H9 (cell line): ENCODE measurements around the gene FERMT2. TPM values are rescaled to one million over a fixed set of nuclear protein-coding genes. Genes with fewer than 3 reads are reported as not detected.

Experiments
- DNase-seq: peaks from one replicate; pipeline ENCODE4 v3.0.0-alpha.2; 2017
- H2AFZ ChIP-seq: one replicate; pipeline ENCODE4 v1.6.1; 2013; ENCODE audit warnings: mild to moderate bottlenecking, low read length, control low read depth, moderate library complexity
- H2AK5ac ChIP-seq: 2 replicates; pipeline ENCODE4 v1.6.1; 2013; ENCODE audit warnings: low read length, control low read depth, mixed read lengths; ENCODE audit not compliant: insufficient read length
- H2BK120ac ChIP-seq: one replicate; pipeline ENCODE4 v1.6.1; 2013; ENCODE audit warnings: low read depth, mild to moderate bottlenecking, low read length, control low read depth, inconsistent platforms; ENCODE audit not compliant: poor library complexity, severe bottlenecking
- H2BK12ac ChIP-seq: 2 replicates; pipeline ENCODE4 v1.6.1; 2013; ENCODE audit warnings: low read length, control low read depth, mixed read lengths, low read depth; ENCODE audit not compliant: insufficient read length
- H2BK15ac ChIP-seq: 2 replicates; pipeline ENCODE4 v1.6.1; 2013; ENCODE audit warnings: low read depth, low read length, control low read depth
- H2BK20ac ChIP-seq: one replicate; pipeline ENCODE4 v1.6.1; 2013; ENCODE audit warnings: low read depth, mild to moderate bottlenecking, low read length, control low read depth, inconsistent platforms; ENCODE audit not compliant: poor library complexity, severe bottlenecking
- H2BK5ac ChIP-seq: 2 replicates; pipeline ENCODE4 v1.6.1; 2013; ENCODE audit warnings: low read length, control low read depth, mixed read lengths; ENCODE audit not compliant: insufficient read length
- H3K14ac ChIP-seq: 2 replicates; pipeline ENCODE4 v1.6.1; 2013; ENCODE audit warnings: low read length, control low read depth; ENCODE audit not compliant: insufficient read depth
- H3K18ac ChIP-seq: 2 replicates; pipeline ENCODE4 v1.6.1; 2013; ENCODE audit warnings: low read depth, mild to moderate bottlenecking, mixed read lengths, low read length, control low read depth; ENCODE audit not compliant: insufficient read length
- H3K23ac ChIP-seq: 2 replicates; pipeline ENCODE4 v1.6.1; 2013; ENCODE audit warnings: low read length, control low read depth, mixed read lengths, low read depth; ENCODE audit not compliant: insufficient read length
- H3K23me2 ChIP-seq: 2 replicates; pipeline ENCODE4 v1.6.1; 2013; ENCODE audit warnings: low read depth, mild to moderate bottlenecking, mixed read lengths, low read length, control low read depth; ENCODE audit not compliant: insufficient read length, poor library complexity, severe bottlenecking
- H3K27ac ChIP-seq: 2 replicates; pipeline ENCODE4 v1.5.1; 2013; ENCODE audit warnings: low read length, control low read depth, mixed read lengths, low read depth; ENCODE audit not compliant: insufficient read length
- H3K27me3 ChIP-seq: 2 replicates; pipeline ENCODE4 v1.6.1; 2013; ENCODE audit warnings: low read length, control low read depth, inconsistent platforms; ENCODE audit not compliant: insufficient read depth
- H3K4ac ChIP-seq: 2 replicates; pipeline ENCODE4 v1.6.1; 2013; ENCODE audit warnings: low read depth, mild to moderate bottlenecking, control low read depth, inconsistent platforms, low read length, moderate library complexity
- H3K4me1 ChIP-seq: 2 replicates; pipeline ENCODE4 v1.6.1; 2013; ENCODE audit warnings: low read length, control low read depth, inconsistent platforms; ENCODE audit not compliant: insufficient read depth
- H3K4me2 ChIP-seq: 2 replicates; pipeline ENCODE4 v1.6.1; 2013; ENCODE audit warnings: low read length, control low read depth, mixed read lengths; ENCODE audit not compliant: insufficient read length, insufficient read depth
- H3K56ac ChIP-seq: 2 replicates; pipeline ENCODE4 v1.6.1; 2013; ENCODE audit warnings: low read depth, mild to moderate bottlenecking, mixed read lengths, low read length, control low read depth; ENCODE audit not compliant: insufficient read length
- H3K79me1 ChIP-seq: 2 replicates; pipeline ENCODE4 v1.6.1; 2013; ENCODE audit warnings: low read depth, mild to moderate bottlenecking, moderate library complexity, low read length, control low read depth, inconsistent platforms; ENCODE audit not compliant: insufficient read depth, poor library complexity, severe bottlenecking
- H3K79me2 ChIP-seq: 2 replicates; pipeline ENCODE4 v1.6.1; 2013; ENCODE audit warnings: low read length, control low read depth, inconsistent platforms; ENCODE audit not compliant: insufficient read depth
- H3K9ac ChIP-seq: 2 replicates; pipeline ENCODE4 v1.6.1; 2013; ENCODE audit warnings: low read length, control low read depth, mixed read lengths; ENCODE audit not compliant: insufficient read length; ENCODE audit errors: extremely low read depth
- H3K9me3 ChIP-seq: one replicate; pipeline ENCODE4 v1.6.1; 2013; ENCODE audit warnings: low read depth, low read length, inconsistent platforms; ENCODE audit not compliant: control insufficient read depth
- H3T11ph ChIP-seq: one replicate; pipeline ENCODE4 v1.6.1; 2013; ENCODE audit warnings: mild to moderate bottlenecking, low read length, control low read depth, inconsistent platforms
- H4K20me1 ChIP-seq: one replicate; pipeline ENCODE4 v1.6.1; 2013; ENCODE audit not compliant: control insufficient read depth, insufficient read length, insufficient read depth
- H4K5ac ChIP-seq: 2 replicates; pipeline ENCODE4 v1.6.1; 2013; ENCODE audit warnings: low read depth, mild to moderate bottlenecking, mixed read lengths, low read length, control low read depth; ENCODE audit not compliant: insufficient read length
- H4K8ac ChIP-seq: replicated peaks from 2 replicates; pipeline ENCODE4 v1.6.1; 2013; ENCODE audit warnings: low read length, control low read depth, mixed read lengths, low read depth; ENCODE audit not compliant: insufficient read length
- H4K91ac ChIP-seq: 2 replicates; pipeline ENCODE4 v1.6.1; 2013; ENCODE audit warnings: low read depth, mild to moderate bottlenecking, moderate library complexity, mixed read lengths, low read length, control low read depth; ENCODE audit not compliant: insufficient read length
- H3K27ac Mint-ChIP-seq, 3 experiments: 2 replicates in 2 of 3; 3 replicates in 1 of 3; pipeline ENCODE4 v1.8.0; 2020 to 2021; ENCODE audit warnings: mixed read lengths in 3 of 3, mild to moderate bottlenecking in 1 of 3, moderate library complexity in 1 of 3
- H3K27me3 Mint-ChIP-seq: 2 replicates; pipeline ENCODE4 v1.8.0; 2021; ENCODE audit warnings: low read depth, mild to moderate bottlenecking, moderate library complexity, mixed read lengths
- H3K36me3 Mint-ChIP-seq, 3 experiments: 2 replicates in 2 of 3; 3 replicates in 1 of 3; pipeline ENCODE4 v1.8.0; 2020 to 2021; ENCODE audit warnings: low read depth in 3 of 3, mixed read lengths in 3 of 3; ENCODE audit not compliant: insufficient read depth in 1 of 3
- H3K4me1 Mint-ChIP-seq, 2 experiments: 2 replicates each; pipeline ENCODE4 v1.8.0; 2020; ENCODE audit warnings: mixed read lengths in 2 of 2
- H3K4me3 Mint-ChIP-seq, 2 experiments: 2 replicates in 1 of 2; 3 replicates in 1 of 2; pipeline ENCODE4 v1.8.0; 2020 to 2021; ENCODE audit warnings: mild to moderate bottlenecking in 2 of 2, mixed read lengths in 2 of 2, moderate library complexity in 1 of 2
- H3K9me3 Mint-ChIP-seq, 2 experiments: 2 replicates in 1 of 2; 3 replicates in 1 of 2; pipeline ENCODE4 v1.8.0; 2020; ENCODE audit warnings: mild to moderate bottlenecking in 2 of 2, mixed read lengths in 2 of 2, moderate library complexity in 1 of 2
- WGBS: extraction: QIAGEN DNeasy Blood & Tissue Kit; methylation state at CpG from one replicate; pipeline ENCODE4 v1.1.7; 2013; ENCODE audit warnings: missing lambda C conversion rate, low lambda C conversion rate, mixed read lengths; ENCODE audit not compliant: insufficient read length; ENCODE audit errors: extremely low coverage; 5-methylcytosine and 5-hydroxymethylcytosine counted together
- total RNA-seq: library from RNA; stranded (reverse); gene quantifications from 2 replicates; pipeline ENCODE4 v1.2.1, GENCODE V29; 2021
- TF ChIP-seq, protein P1 (sequence below): fragments of 200-600 bp; sonication (generic); conservative IDR thresholded peaks from 3 replicates; pipeline ENCODE4 v1.8.0; 2021; ENCODE audit warnings: antibody characterized with exemption, mild to moderate bottlenecking

Gene FERMT2
- total RNA-seq, 1 experiment from 2014 or later: 128 TPM

DNA sequence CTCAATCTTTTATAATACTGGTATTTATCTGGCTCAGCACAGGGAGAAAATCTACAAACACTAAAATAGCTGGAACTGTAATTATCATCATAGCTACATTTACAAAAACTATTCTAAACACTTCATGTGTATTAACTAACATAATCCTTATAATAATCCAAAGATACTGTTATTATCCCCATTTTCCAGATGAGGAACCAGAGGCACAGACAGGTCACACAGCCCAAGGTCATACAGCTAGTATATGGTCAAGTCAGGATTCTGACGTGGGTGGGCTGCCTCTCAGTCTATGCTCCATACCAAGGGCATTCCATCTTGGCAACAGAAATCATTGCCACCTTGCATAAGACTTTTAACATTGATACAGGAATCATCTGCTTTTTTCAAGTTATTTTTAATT, 11.4 kb downstream of the FERMT2 start:
- Histone ChIP-seq H3K4ac (no peak overlapping the region), H2BK120ac (no peak overlapping the region), H2BK5ac (no peak overlapping the region), H4K91ac (no peak overlapping the region), H3K79me2 (peaks cover 13% of the 10 kb centered on the region; the same call in 1 of the 2 replicates), H3K18ac (no peak overlapping the region), H3K23me2 (no peaks in the 10 kb centered on the region), H3K23ac (no peak overlapping the region), H3K79me1 (no peaks in the 10 kb centered on the region), H3K9ac (no peak overlapping the region), H3K4me2 (no peak overlapping the region), H2BK15ac (no peak overlapping the region), H3K27ac (no peak overlapping the region), H2AFZ (no peak overlapping the region), H2BK20ac (no peak overlapping the region), H4K8ac (no peak overlapping the region), H3K56ac (no peak overlapping the region), H3K14ac (no peak overlapping the region), H2AK5ac (no peak overlapping the region), H4K20me1 (no peaks in the 10 kb centered on the region), H3K4me1 (no peaks in the 10 kb centered on the region; the same call in 1 of the 2 replicates), H3T11ph (no peak overlapping the region), H4K5ac (no peak overlapping the region), H3K9me3 (no peaks in the 10 kb centered on the region), H2BK12ac (no peak overlapping the region), H3K27me3 (no peaks in the 10 kb centered on the region)
- no peak overlapping the region for H3K4me3 Mint-ChIP-seq
- H3K9me3 Mint-ChIP-seq: no peaks in the 10 kb centered on the region
- no peak for DNase-seq
- peaks cover 5 to 13% (median 5%) of the 10 kb centered on the region in 3 experiments; a peak in 6 of 7 replicates for H3K36me3 Mint-ChIP-seq
- WGBS: no CpG with 5 or more reads among the region's 1 CpG
- TF ChIP-seq, protein P1, sequence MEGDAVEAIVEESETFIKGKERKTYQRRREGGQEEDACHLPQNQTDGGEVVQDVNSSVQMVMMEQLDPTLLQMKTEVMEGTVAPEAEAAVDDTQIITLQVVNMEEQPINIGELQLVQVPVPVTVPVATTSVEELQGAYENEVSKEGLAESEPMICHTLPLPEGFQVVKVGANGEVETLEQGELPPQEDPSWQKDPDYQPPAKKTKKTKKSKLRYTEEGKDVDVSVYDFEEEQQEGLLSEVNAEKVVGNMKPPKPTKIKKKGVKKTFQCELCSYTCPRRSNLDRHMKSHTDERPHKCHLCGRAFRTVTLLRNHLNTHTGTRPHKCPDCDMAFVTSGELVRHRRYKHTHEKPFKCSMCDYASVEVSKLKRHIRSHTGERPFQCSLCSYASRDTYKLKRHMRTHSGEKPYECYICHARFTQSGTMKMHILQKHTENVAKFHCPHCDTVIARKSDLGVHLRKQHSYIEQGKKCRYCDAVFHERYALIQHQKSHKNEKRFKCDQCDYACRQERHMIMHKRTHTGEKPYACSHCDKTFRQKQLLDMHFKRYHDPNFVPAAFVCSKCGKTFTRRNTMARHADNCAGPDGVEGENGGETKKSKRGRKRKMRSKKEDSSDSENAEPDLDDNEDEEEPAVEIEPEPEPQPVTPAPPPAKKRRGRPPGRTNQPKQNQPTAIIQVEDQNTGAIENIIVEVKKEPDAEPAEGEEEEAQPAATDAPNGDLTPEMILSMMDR: no peak
- H3K4me1 Mint-ChIP-seq: peaks cover 24 to 27% of the 10 kb centered on the region in 2 experiments
- H3K27ac Mint-ChIP-seq: peak overlapping the region in 1 of 3 experiments; percentile 42; a peak in 1 of 7 replicates
- no peaks in the 10 kb centered on the region for H3K27me3 Mint-ChIP-seq
